Measurements from ENCODE around the gene ADAMTS8.

The ADAMTS8 gene

GRCh38 chr11:130462931-130463330 lies 34.5 kb upstream of the ADAMTS8 start:
- no peak for DNase-seq (ENCODE audit: low read depth in 2 of 2)

- DNase-seq (ENCODE audit: low read depth in 2 of 2): no peak
These were observed 33.9 kb upstream of the ADAMTS8 start for GRCh38 chr11:130462101-130462885.

GRCh38 chr11:130459521-130459920 lies 31.1 kb upstream of the ADAMTS8 start:
- DNase-seq (ENCODE audit: low read depth in 2 of 2): no peak

- DNase-seq (ENCODE audit: low read depth in 2 of 2): no peak
These were observed 30.0 kb upstream of the ADAMTS8 start for GRCh38 chr11:130458410-130458729.

GRCh38 chr11:130457623-130458409 lies 29.4 kb upstream of the ADAMTS8 start:
- no peak for DNase-seq (ENCODE audit: low read depth in 2 of 2)

- DNase-seq (ENCODE audit: low read depth in 2 of 2): no peak
These were observed 27.9 kb upstream of the ADAMTS8 start for GRCh38 chr11:130456286-130456685.

GRCh38 chr11:130455483-130456127 lies 27.2 kb upstream of the ADAMTS8 start:
- DNase-seq (ENCODE audit: low read depth in 2 of 2): no peak

GRCh38 chr11:130454491-130455252 lies 26.3 kb upstream of the ADAMTS8 start:
- no peak for DNase-seq (ENCODE audit: low read depth in 2 of 2)

- no peak for DNase-seq (ENCODE audit: low read depth in 2 of 2)
These were observed 24.5 kb upstream of the ADAMTS8 start for GRCh38 chr11:130452940-130453339.

- no peak for DNase-seq (ENCODE audit: low read depth in 2 of 2)
These were observed 23.8 kb upstream of the ADAMTS8 start for GRCh38 chr11:130452176-130452575.

GRCh38 chr11:130451231-130452019 lies 23.0 kb upstream of the ADAMTS8 start:
- no peak for DNase-seq (ENCODE audit: low read depth in 2 of 2)

GRCh38 chr11:130449996-130450769 lies 21.8 kb upstream of the ADAMTS8 start:
- DNase-seq (ENCODE audit: low read depth in 2 of 2): no peak

- no peak for DNase-seq (ENCODE audit: low read depth in 2 of 2)
These were observed 21.0 kb upstream of the ADAMTS8 start for GRCh38 chr11:130449310-130449990.

GRCh38 chr11:130448416-130449309 lies 20.3 kb upstream of the ADAMTS8 start, which contains the start of gene ADAMTS15:
Gene ADAMTS15, plus strand, starts transcription at chr11:130448645. Its CDS starts 329 bp downstream, at chr11:130448974.
- no peak for DNase-seq (ENCODE audit: low read depth in 2 of 2)

GRCh38 chr11:130448039-130448415 lies 19.6 kb upstream of the ADAMTS8 start:
- no peak for DNase-seq (ENCODE audit: low read depth in 2 of 2)

- DNase-seq (ENCODE audit: low read depth in 2 of 2): no peak
These were observed 17.4 kb upstream of the ADAMTS8 start for GRCh38 chr11:130445788-130446187.

- DNase-seq (ENCODE audit: low read depth in 2 of 2): no peak
These were observed 14.3 kb upstream of the ADAMTS8 start for GRCh38 chr11:130442737-130443136.

- DNase-seq (ENCODE audit: low read depth in 2 of 2): no peak
These were observed 13.3 kb upstream of the ADAMTS8 start for GRCh38 chr11:130441719-130442118.

GRCh38 chr11:130439876-130440275 lies 11.5 kb upstream of the ADAMTS8 start:
- DNase-seq (ENCODE audit: low read depth in 2 of 2): no peak

Measured in activated CD8-positive, alpha-beta memory T cell treated with anti-CD3 and anti-CD28 coated beads for 4 hours (primary cell).